Endometrial microvascular endothelial cells (primary cell): ENCODE data around the gene AHI1. TPM values are rescaled to one million over a fixed set of nuclear protein-coding genes. Genes with fewer than 3 reads are reported as not detected.
"Not testable (repeated sequence)": the region's sequence is repeated elsewhere in the genome, so short reads cannot be mapped to it uniquely, and the experiment has no call there.

ENCODE experiments used
- in situ Hi-C: cut with HindIII; loops from 2 replicates; pipeline ENCODE4 v1.10.0; 2017; ENCODE audit warnings: low sequenced_read_pairs, low pct_unique_long_range_greater_than_20kb; ENCODE audit errors: inconsistent ontology term
- total RNA-seq: library from RNA; depleted of rRNA; stranded (reverse); fragments of >200 nt; gene quantifications from one replicate; pipeline ENCODE4 v1.2.3, GENCODE V29; 2015; ENCODE audit errors: inconsistent ontology term

AHI1 gene
- total RNA-seq, 1 donor from 2014 or later = 5.8 TPM

DNA sequence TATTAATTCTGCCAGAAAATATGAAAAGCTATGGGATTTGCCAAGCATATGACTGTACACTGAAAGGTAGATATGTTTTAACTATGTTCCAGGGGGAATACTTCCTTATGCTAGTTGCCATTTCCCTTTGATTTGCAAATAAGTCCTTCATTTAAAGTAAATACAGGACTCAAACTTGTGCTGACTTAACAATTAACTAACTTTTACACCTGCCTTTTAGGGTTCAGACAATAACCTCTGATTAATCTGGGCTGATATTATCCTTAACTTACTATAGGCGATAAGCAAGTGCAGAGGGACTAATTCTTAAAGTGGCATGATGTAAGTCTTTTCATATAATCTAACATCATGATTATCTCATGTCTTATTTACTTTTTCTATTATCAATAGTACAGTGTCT is 143.1 kb downstream of the AHI1 start:
- in situ Hi-C loops = no loop called here

DNA sequence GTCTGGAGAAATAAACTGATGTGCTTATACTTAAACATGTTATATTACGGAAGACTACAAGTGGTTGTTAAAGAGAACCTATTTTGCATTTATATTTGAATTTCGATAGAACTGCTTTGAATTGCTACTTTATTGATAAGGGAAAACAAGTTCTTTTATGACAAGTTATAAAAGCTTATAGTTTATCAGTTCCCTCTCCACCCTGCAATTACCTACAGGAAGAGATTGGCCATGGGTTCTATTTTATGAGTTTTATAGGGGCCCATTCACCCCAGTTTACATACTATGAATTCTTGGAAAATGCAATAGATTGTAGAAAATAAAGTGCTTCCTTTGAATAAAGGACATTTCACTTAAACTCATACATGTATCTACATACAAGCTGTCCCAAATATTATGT is 144.4 kb downstream of the AHI1 start:
- in situ Hi-C loops = no loop called here

DNA sequence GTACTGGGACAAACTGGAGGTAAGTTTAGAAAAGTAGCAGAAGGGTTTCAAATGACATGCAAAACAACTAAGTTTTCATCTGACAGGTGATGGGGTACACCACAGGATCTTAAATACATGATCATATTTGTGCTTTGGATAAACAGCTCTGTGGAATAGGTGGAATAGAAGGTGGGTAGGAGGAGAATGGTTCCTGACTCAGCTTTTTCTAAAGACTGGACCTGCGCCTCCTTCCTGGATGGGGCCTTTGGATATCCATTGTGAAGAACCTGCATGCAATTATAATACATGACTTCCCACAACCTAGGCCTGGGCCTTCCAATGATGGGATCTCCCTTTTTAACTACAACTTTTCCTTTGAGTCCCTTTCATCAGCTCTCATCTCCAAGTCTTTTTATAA is 145.9 kb downstream of the AHI1 start:
- in situ Hi-C loops = no loop called here

DNA sequence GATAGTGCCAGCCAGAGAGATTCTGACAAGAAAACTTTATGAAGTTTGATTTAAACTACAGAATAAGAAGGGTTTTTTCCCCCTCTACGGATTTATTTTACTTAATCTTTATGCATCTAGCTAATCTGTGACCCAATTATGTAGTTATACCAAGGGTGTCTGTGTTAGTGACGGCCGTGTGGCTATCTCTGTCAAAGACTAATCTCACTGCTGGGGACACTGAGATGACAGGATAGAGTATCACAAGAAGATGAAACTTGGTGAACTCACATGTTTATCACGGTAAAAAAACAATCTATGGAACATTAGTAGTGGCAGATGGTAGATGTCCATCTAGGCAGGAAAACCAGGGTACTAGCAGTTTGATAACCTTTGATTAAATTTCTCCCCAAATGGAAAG is 149.7 kb downstream of the AHI1 start:
- in situ Hi-C loops = no loop called here

DNA sequence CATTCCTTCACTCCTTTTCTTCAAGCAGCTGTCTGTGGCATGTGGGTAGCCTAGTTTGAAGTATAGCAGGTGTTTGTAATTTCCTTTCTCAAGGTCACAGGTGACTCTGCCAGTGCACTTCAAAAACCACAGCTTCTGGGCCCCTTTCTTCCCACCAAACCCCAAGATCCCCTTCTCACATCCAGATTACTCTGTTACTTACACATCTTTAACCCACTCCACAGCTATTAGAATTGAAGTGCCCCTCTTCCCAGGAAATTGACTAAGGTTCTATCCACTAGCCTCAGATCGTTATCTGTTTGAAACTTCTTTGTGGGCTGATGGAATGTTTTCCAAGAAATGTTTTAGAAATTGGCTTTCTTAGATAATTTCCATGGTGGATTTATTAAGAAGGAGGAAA is 150.8 kb downstream of the AHI1 start:
- in situ Hi-C loops = no loop called here

DNA sequence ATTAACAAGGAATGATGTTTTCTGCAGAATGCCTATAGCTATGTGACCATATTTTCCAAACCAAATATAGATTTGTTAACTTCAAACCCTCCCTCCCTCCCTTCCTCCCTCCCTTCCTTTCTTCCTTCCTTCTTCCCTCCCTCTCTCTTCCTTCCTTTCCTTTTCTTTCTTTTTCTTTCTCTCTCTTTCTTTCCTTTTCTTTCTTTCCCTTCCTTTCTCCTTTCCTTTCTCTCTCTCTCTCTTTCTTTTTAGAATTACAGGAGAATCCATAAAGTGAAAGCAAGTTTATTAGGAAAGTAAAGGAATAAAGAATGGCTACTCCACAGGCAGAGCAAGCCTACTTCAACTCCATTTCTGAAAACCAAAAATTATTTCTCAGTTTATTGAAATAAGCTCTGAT is 153.0 kb downstream of the AHI1 start:
- in situ Hi-C loops = no loop called here

DNA sequence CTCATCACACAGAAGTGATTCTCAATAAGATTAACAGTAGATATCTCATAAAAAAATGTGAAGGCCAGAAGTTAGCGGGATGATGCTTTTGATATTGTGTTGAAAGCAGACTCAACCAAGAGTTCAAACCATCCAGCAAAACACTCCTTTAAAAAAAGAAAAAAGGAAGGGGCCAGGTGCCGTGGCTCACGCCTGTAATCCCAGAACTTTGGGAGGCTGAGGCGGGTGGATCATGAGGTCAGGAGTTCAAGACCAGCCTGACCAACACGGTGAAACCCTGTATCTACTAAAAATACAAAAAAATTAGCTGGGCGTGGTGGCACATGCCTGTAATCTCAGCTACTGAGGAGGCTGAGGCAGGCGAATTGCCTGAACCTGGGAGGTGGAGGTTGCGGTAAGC is 157.6 kb downstream of the AHI1 start:
- in situ Hi-C loops = not testable (repeated sequence)

DNA sequence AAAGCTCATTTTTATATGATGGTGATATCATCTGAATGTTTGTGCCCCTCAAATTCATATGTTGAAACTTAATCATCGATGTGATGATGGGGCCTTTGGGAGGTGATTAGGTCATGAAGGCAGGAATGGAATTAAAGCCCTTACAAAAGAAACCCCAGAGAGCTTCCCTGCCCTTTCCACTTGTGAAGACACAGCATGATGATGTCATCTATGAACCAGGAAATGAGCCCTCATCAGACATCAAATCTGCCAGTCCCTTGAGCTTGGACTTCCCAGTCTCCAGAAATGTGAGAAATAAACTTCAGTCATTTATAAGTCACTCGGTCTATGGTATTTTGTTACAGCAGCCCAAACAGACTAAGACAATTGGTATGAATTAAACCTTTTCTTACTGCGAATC is 163.4 kb downstream of the AHI1 start:
- in situ Hi-C loops = no loop called here

DNA sequence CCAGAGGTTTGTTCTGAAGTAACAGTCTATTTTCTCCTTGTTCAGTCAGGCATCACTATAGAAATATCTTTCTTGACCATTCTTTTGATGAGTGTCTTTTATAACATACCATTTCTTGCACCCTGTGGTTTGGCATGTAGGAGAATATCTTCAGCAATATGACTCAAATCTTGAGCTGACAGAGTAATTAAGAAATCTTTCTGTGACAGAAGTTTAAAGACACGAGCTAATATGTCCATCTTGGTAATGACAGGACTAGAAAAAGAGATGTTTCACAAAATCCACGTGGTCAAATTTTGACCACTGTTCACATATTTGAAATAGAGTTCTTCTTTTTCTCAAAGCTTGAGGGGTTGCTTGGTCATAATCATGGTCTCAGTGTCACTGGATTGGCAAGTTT is 166.5 kb downstream of the AHI1 start:
- in situ Hi-C loops = no loop called here

DNA sequence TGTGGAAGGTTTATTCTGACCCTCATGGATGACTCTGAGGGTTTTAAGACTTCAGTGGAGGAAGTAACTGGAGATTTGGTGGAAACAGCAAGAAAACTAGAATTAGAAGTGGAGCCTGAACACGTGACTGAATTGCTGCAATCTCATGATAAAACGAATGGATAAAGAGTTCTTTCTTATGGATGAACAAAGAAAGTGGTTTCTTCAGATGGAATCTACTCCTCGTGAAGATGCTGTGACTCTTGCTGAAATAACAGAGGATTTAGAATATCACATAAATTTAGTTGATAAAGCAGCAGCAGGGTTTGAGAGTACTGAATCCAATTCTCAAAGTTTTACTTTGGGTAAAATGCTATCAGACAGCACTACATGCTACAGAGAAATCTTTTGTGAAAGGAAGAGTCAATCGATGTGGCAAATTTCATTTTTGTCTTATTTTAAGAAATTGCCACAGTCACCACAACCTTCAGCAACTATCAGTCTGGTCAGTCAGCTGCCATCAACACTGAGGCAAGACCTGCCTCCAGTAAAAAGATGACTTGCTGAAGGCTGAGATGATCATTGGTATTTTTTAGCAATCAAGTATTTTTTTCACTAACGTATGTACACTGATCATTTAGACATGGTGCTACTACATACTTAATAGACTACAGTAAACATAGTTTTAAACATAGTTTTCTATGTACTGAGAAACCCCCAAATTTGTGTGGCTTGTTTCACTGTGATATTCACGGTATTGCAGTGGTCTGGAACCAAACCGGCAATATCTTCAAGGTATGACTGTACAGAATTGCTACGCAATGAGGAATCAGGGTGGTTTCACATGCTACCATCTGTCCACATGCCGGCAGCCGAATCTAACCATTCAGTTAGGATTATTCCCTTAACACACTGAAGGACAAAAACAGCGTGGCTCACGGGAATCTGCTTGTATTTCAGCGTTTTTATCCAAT is 167.4 kb downstream of the AHI1 start:
- in situ Hi-C loops = no loop called here

DNA sequence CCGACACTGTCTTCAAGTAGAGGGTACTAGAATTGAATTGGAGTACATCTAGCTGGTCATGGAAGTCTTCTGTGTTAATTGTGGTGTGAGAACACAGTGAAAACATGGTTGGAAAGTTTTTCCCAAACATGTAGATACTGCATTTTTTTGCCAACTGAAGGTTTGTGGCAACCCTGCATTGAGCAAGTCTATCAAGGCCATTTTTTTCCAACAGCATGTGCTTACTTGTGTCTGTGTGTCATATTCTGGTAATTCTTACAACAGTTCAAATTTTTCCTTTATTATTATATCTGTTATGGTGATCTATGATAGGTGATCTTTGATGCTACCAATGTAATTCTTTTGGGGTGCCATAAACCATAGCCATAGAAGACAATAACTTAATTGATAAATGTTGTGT is 169.4 kb downstream of the AHI1 start:
- in situ Hi-C loops = no loop called here

DNA sequence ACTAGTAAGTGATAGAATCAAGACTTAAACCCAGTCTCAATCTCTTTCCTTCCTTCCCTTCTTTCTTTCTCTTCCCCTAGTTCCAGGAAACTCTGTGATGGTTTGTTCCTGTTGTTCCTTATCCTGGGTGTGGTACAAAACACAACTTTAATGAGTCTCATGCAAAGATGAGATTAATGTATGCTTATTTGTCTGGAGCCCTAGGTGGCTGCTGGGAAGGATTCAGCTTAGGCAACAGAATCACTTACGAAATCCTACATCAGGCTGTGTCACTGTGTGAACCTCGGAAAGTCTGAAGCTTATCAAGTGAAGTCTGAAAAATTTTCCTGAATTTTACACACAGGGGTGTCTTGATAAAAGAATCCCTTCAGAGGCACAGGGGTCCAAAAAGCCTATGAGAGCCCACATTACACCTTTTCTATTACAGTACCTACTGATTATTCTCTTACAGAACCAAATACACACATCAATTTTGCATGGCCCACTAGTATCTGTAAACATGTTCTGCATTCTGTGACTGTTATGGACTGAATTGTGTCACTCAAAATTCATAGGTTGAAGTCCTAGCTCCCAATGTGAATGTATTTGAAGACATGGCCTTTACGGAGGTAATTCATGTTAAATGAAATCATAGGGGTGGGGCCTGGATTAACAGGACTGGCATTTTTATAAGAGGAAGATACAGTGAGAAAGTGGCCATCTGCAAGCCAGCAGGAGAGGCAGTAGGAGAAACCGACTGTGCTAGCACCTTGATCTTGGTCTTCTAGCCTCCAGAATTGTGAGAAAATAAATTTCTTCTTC is 171.7 kb downstream of the AHI1 start:
- in situ Hi-C loops = no loop called here

DNA sequence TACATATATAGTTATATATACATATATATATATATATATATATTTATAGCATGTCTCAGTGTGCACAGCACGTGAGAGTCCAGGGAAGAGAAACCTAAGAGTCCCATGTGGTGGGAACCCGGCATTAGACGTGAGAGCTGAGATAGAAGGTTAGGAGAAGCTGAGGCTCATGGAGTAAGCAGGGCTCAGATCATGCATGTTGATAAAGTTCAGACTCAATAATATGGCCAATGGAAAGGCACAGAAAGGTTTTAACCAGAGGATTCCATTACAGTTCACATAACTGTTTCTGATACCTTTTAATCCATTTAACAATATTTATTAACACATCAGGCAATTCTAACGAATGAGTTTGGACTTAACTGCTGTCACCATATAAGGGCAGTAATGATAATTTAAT is 173.0 kb downstream of the AHI1 start:
- in situ Hi-C loops = no loop called here

DNA sequence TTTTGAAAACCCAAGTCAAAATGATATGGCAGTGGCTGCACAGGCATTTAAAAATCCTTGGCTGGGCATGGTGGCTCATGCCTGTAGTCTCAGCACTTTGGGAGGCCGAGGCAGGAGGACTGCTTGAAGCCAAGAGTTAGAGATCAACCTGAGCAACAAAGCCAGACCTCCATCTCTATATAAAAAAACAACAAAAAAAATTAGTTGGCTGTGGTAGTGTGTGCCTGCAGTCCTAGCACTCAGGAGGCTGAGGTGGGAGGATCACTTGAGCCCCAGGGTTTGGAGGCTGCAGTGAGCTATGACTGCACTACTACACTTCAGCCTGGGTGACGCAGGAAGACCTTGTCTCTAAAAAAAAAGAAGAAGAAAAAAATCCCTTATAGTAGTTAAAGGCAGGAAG is 173.6 kb downstream of the AHI1 start:
- in situ Hi-C loops = no loop called here

DNA sequence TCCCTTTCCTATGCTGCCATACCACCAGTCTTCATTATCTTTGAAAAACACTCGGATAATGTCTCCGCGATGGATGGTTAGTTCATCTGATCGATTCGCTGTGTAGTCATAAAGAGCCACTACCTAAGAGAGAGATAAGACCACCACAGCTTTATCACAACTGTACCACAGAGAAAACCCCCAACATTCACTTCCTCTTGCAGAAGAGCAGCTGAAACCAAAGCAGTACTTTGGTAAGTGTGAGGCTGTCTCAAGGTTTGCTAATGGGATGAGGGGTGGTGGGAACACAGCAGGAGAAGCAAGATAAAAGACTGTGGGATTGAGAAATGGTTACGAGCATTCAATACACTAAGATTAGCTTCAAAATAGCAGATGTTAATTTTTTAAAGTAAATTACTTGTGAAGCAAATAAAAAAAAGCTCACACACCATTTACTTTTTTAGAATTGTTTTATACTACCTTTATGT is 174.3 kb downstream of the AHI1 start:
- in situ Hi-C loops = no loop called here

DNA sequence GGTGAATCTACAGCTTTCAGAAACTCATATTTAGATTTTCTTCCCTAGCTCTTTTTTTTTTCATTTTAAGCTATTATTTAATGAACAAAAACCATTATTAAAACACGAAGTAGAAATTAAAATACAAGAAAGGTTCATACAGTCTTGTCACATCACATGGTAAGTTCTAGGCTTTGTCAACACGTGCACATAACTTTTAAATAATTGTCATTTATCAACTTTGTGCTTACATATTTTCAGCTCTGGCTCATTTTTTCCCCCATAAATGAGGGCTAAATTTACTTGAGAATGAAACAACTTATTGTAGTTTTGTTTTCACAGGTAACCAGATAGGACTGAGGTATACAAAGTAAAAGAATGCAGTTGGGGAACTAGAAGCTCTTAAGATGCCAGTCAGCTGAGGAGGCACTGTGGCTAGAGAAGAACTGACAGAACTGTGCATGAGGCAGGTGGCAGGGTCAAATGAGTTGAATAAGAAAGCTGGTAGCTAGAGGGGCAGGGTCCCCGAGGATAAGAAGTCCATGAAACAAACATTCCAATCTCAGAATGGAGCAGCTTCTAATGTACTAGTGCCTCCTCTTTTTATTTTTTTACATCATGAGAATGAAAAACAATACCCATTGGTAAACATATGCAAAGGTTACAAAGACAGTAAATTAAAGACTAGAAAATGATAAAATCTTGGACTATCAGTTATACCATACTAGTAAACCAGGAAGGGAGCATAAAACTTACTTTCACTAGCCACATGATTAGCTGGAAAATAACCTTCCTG is 174.9 kb downstream of the AHI1 start:
- in situ Hi-C loops = no loop called here

DNA sequence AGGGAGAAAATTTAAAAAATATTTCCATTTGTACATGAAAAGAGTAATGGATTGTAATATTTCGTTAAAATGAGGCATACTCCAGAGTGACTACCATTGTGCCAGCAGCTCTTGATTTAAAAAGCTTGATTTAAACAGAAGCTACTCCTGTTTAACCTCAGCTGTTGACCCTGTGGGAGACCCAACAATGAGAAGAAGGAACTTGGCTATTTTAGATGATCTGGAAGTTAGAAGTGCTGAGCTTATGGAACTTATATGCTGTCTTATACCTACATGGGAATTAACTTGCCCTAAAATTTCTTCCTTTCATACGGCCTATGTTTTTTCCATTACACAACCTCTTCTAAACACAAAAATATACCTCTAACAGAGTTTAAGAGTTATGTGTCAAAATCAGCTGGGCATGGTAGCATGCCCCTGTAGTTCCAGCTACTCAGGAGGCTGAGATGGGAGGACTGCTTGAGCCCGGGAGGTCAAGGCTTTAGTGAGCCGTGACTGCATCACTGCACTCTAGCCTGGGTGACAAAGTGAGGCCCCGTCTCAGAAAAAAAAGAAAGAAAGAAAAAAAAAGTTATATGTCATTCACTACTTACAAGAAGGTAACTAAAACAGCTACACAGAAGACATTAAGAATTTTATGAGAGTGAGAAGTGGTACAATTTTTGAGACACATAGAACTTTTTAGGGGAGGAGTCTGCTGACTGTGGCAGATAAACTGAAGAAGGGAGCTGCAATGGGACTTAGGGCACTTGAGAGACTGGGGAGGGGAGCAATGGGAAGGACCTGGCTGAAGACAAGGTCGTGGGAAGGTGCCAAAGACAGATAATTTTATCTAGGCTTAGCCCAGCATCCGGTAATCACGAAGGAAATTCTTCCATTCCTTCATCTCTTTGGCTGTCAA is 176.6 kb downstream of the AHI1 start:
- in situ Hi-C loops = no loop called here

DNA sequence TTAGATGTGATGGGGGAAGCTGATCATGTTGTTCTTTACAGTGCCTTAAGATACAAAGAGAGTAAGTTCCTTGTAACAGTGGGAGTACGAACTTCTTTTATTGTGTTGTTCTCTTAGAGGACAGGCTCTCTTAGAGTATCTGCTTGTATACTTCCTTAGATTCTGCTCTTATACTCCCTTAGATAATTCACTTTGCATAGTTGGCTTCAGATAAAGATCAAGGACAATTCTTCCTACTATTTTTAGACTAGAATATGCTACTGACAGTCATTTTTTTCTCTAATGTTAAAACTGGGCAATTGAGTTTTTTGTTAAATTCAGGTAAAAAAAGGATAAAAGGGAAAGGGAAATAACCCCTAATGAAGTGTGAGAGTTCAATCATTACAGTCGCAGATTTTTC is 177.7 kb downstream of the AHI1 start:
- in situ Hi-C loops = no loop called here
